H1 (cell line): ENCODE measurements around the gene CCDC127. TPM values are rescaled to one million over a fixed set of nuclear protein-coding genes. Genes with fewer than 3 reads are reported as not detected.
"Not testable (repeated sequence)": the region's sequence is repeated elsewhere in the genome, so short reads cannot be mapped to it uniquely, and the experiment has no call there.

ENCODE experiments used
- CTCF ChIA-PET: fragments of 300-600 bp; sonication (Branson Sonifier 250); formaldehyde crosslinking; loops from one replicate; lab custom pipeline; 2021; ENCODE audit not compliant: partially characterized antibody; lab: Charles Lee
- POLR2A ChIA-PET: fragments of 300-600 bp; sonication (Branson Sonifier 250); formaldehyde crosslinking; loops from one replicate; lab custom pipeline; 2021; ENCODE audit warnings: inconsistent platforms; ENCODE audit not compliant: partially characterized antibody; lab: Charles Lee
- DNase-seq, 2 experiments: peaks; one replicate each; pipeline versions ENCODE4 v3.0.0 to v3.0.0-alpha.2; 2010 to 2022; ENCODE audit warnings: low spot score in 2 of 2, low read depth in 1 of 2, mixed read lengths in 1 of 2
- FAIRE-seq: peaks from 2 replicates; lab custom pipeline; 2011; peaks lifted over from hg19 to GRCh38; lab: Jason Lieb, UNC
- H2AFZ ChIP-seq: 2 replicates; pipeline ENCODE4 v1.8.1; 2012; ENCODE audit warnings: low read length, inconsistent platforms
- H2AK5ac ChIP-seq: 2 replicates; pipeline ENCODE4 v1.6.1; 2013; ENCODE audit warnings: low read depth, low read length
- H2BK120ac ChIP-seq: replicated peaks from 2 replicates; pipeline ENCODE3; 2013; ENCODE audit warnings: low read depth, low read length, inconsistent platforms
- H2BK12ac ChIP-seq: 2 replicates; pipeline ENCODE4 v1.6.1; 2013; ENCODE audit warnings: low read depth, low read length
- H2BK15ac ChIP-seq: 2 replicates; pipeline ENCODE4 v1.6.1; 2013; ENCODE audit warnings: low read length
- H2BK20ac ChIP-seq: 2 replicates; pipeline ENCODE4 v1.6.1; 2013; ENCODE audit warnings: low read length
- H2BK5ac ChIP-seq: 2 replicates; pipeline ENCODE4 v1.6.1; 2013; ENCODE audit warnings: low read depth, low read length
- H3K14ac ChIP-seq: 2 replicates; pipeline ENCODE4 v1.6.1; 2013; ENCODE audit warnings: inconsistent platforms; ENCODE audit not compliant: insufficient read length
- H3K18ac ChIP-seq: 2 replicates; pipeline ENCODE4 v1.6.1; 2013; ENCODE audit warnings: low read length; ENCODE audit errors: extremely low read depth
- H3K23ac ChIP-seq: 2 replicates; pipeline ENCODE4 v1.6.1; 2013; ENCODE audit warnings: inconsistent platforms; ENCODE audit not compliant: insufficient read length
- H3K23me2 ChIP-seq: 2 replicates; pipeline ENCODE4 v1.6.1; 2013; ENCODE audit warnings: low read depth, low read length
- H3K27ac ChIP-seq: 2 replicates; pipeline ENCODE4 v1.6.1; 2011; ENCODE audit warnings: low read depth, low read length, inconsistent platforms
- H3K27me3 ChIP-seq, 4 experiments: replicated peaks in 1 of 4; 1 replicate in 1 of 4; 2 replicates in 3 of 4; pipeline versions ENCODE4 v1.6.1 to v1.8.1; 2011 to 2013; ENCODE audit warnings: low read length in 3 of 4, mild to moderate bottlenecking in 3 of 4, inconsistent platforms in 2 of 4, mixed read lengths in 2 of 4, moderate library complexity in 1 of 4; ENCODE audit not compliant: control insufficient read depth in 3 of 4, insufficient read depth in 3 of 4; ENCODE audit errors: extremely low read depth in 1 of 4
- H3K36me3 ChIP-seq, 4 experiments: 2 replicates each; pipeline versions ENCODE4 v1.6.1 to v1.8.1; 2011 to 2013; ENCODE audit warnings: mild to moderate bottlenecking in 4 of 4, low read length in 3 of 4, moderate library complexity in 2 of 4, control low read depth in 1 of 4, inconsistent platforms in 1 of 4; ENCODE audit not compliant: insufficient read depth in 4 of 4, control insufficient read depth in 2 of 4
- H3K4ac ChIP-seq: replicated peaks from 2 replicates; pipeline ENCODE3; 2013; ENCODE audit warnings: low read length, low read depth, mixed read lengths, inconsistent platforms; ENCODE audit not compliant: insufficient read length
- H3K4me1 ChIP-seq, 4 experiments: replicated peaks in 1 of 4; 1 replicate in 1 of 4; 2 replicates in 3 of 4; pipeline versions ENCODE4 v1.6.1 to v1.8.1; 2011 to 2013; ENCODE audit warnings: low read length in 3 of 4, inconsistent platforms in 2 of 4, mixed read lengths in 1 of 4; ENCODE audit not compliant: insufficient read depth in 4 of 4, control insufficient read depth in 3 of 4
- H3K4me2 ChIP-seq, 2 experiments: 2 replicates each; pipeline versions ENCODE4 v1.6.1 to v1.8.1; 2011 to 2013; ENCODE audit warnings: low read depth in 2 of 2, low read length in 2 of 2, control low read depth in 1 of 2, inconsistent platforms in 1 of 2, mild to moderate bottlenecking in 1 of 2; ENCODE audit not compliant: insufficient read depth in 1 of 2
- H3K4me3 ChIP-seq, 4 experiments: fragments of 200-600, 300-600 bp in 1 of 4; sonication (generic), shearing (Covaris generic), sonication (Bioruptor Twin) in 1 of 4; 2 replicates each; pipeline versions ENCODE4 v1.5.1 to v1.8.1; 2011 to 2016; ENCODE audit warnings: low read length in 4 of 4, low read depth in 3 of 4, control low read depth in 2 of 4, inconsistent platforms in 2 of 4, mild to moderate bottlenecking in 2 of 4, mixed read lengths in 1 of 4, moderate library complexity in 1 of 4; ENCODE audit not compliant: insufficient read depth in 2 of 4; ENCODE audit errors: extremely low read depth in 1 of 4
- H3K56ac ChIP-seq: replicated peaks from 2 replicates; pipeline ENCODE3; 2013; ENCODE audit warnings: low read depth, mild to moderate bottlenecking, mixed read lengths, low read length, inconsistent platforms; ENCODE audit not compliant: insufficient read length
- H3K79me1 ChIP-seq: 2 replicates; pipeline ENCODE4 v1.6.1; 2013; ENCODE audit warnings: low read depth, low read length, control low read depth
- H3K79me2 ChIP-seq, 2 experiments: 2 replicates each; pipeline versions ENCODE4 v1.6.1 to v1.8.1; 2012 to 2013; ENCODE audit warnings: low read length in 2 of 2, mild to moderate bottlenecking in 2 of 2, inconsistent platforms in 1 of 2; ENCODE audit not compliant: insufficient read depth in 2 of 2, control insufficient read depth in 1 of 2
- H3K9ac ChIP-seq, 4 experiments: replicated peaks in 1 of 4; 1 replicate in 1 of 4; 2 replicates in 3 of 4; pipeline versions ENCODE4 v1.6.1 to v1.8.1; 2011 to 2013; ENCODE audit warnings: low read depth in 3 of 4, low read length in 3 of 4, control low read depth in 2 of 4, mild to moderate bottlenecking in 2 of 4, moderate library complexity in 2 of 4, inconsistent platforms in 1 of 4; ENCODE audit errors: extremely low read depth in 1 of 4
- H3K9me3 ChIP-seq, 2 experiments: 2 replicates each; pipeline versions ENCODE4 v1.6.1 to v1.8.1; 2012 to 2013; ENCODE audit warnings: mild to moderate bottlenecking in 2 of 2, moderate library complexity in 2 of 2, control low read depth in 1 of 2, inconsistent platforms in 1 of 2, low read depth in 1 of 2, low read length in 1 of 2, mixed read lengths in 1 of 2; ENCODE audit not compliant: insufficient read depth in 2 of 2
- H4K20me1 ChIP-seq, 2 experiments: replicated peaks in 1 of 2; 2 replicates each; pipeline versions ENCODE3 to v1.8.1; 2011 to 2013; ENCODE audit warnings: inconsistent platforms in 2 of 2, low read length in 2 of 2, mild to moderate bottlenecking in 1 of 2; ENCODE audit not compliant: insufficient read depth in 2 of 2, control insufficient read depth in 1 of 2
- H4K5ac ChIP-seq: 2 replicates; pipeline ENCODE4 v1.6.1; 2013; ENCODE audit warnings: low read length, low read depth, mixed read lengths, inconsistent platforms; ENCODE audit not compliant: insufficient read length
- H4K8ac ChIP-seq: 2 replicates; pipeline ENCODE4 v1.8.0; 2013; ENCODE audit warnings: mild to moderate bottlenecking, moderate library complexity, low read length, inconsistent platforms; ENCODE audit not compliant: insufficient read depth; ENCODE audit errors: extremely low read depth
- H4K91ac ChIP-seq: replicated peaks from 2 replicates; pipeline ENCODE3; 2013; ENCODE audit warnings: low read length, mixed read lengths, inconsistent platforms; ENCODE audit not compliant: insufficient read length
- TCF12 ChIP-seq: IDR thresholded peaks from 2 replicates; pipeline ENCODE4 v1.6.1; 2011; ENCODE audit warnings: low read depth, mild to moderate bottlenecking, low read length
- WGBS, 2 experiments: shearing (Covaris generic) in 1 of 2; methylation state at CpG; one replicate each; pipeline versions ENCODE4 v1.1.6 to v1.1.7; 2013 to 2015; ENCODE audit warnings: low lambda C conversion rate in 2 of 2, mixed read lengths in 2 of 2, inconsistent platforms in 1 of 2, low coverage in 1 of 2, missing lambda C conversion rate in 1 of 2; ENCODE audit not compliant: insufficient replicate concordance in 2 of 2, insufficient coverage in 1 of 2, insufficient read length in 1 of 2; ENCODE audit errors: extremely low coverage in 1 of 2, missing lambda C conversion rate in 1 of 2; 5-methylcytosine and 5-hydroxymethylcytosine counted together
- polyA plus RNA-seq, 7 experiments: library from polyadenylated mRNA; depleted of rRNA in 3 of 7; stranded (reverse) in 5 of 7; unstranded in 2 of 7; fragments of >200 nt in 5 of 7; fragments of 200-250 nt in 2 of 7; gene quantifications; 1 replicate in 5 of 7; 2 replicates in 1 of 7; 4 replicates in 1 of 7; pipeline versions ENCODE4 v1.2.1 to v1.2.3, GENCODE V29; 2011 to 2013; ENCODE audit warnings: missing spikeins in 2 of 7, mixed read lengths in 2 of 7
- total RNA-seq: library from RNA; stranded (reverse); fragmentation: NEBNext Ultra II Directional; extraction: Animal tissue kit (Norgen Biotek cat#: 25700); gene quantifications from 2 replicates; pipeline ENCODE4 v1.2.1, GENCODE V29; 2021

Gene CCDC127
- total and polyA plus RNA-seq, 2 of the 8 experiments (the other 6 are each of a cell fraction or from before 2014, with no cell fraction given): 2.9 to 8.0 TPM

DNA sequence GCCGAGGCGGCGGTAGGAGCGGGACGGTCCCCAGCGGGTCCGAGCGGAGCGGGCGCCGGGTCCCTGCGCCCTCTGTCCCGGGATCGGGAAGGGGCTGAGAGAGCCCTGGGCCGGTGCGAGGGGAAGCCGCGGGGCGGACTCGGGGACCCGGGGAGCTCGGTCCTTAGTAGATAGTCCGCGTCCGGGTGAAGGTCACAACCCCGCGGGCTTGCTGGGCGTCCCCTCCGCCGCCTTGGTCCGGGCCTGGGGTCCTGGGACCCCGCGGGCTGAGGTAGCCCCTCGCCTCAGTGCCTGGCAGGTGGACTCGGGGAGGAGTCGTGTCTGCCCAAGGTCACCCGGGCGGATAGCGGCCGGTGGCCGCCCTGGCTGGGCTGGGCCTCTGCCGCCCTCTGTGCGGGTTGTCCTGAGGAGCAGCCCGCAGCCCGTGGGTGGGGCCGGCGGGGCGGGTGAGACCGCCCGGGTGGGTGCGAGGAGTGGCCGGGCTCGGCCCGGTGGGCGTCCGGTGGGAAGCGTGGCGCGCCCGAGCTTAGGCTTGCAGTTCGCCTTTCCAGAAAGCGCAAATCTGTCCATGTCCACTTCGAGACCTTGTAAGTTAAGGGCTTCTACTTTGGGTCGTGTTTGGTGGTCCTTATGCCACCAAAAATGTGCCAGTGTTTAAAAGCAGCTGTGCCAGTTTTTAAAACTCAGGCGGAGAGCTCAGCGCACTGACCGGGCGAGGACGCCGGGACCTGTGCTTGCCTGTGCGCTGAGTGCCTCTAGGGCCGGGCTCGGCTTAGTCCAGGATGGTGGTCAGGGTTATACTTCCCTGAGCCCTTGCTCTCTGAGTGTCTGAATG is 721 bp upstream of the CCDC127 start (continued):
- TF ChIP-seq TCF12: no peak
- TF ChIP-seq, all 59 proteins: peak for 6

DNA sequence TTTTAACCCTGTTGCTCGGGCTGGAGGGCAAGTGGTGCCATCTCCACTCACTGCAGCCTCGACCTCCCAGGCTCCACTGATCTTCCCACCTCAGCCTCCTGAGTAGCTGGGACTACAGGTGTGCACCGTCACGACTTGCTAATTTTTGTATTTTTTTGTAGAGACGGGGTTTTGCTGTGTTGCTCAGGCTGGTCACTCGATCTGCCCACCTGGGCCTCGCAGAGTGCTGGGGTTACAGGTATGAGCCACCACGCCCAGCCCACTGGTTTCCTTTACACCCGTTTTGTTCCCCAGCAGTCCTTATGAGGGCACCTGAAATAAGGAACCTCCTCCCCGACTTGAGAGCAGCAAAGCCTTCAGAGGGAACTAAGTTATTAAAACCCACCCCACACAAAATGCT is 1.9 kb downstream of the CCDC127 start:
- DNase-seq, H3K4me3 ChIP-seq, H4K8ac ChIP-seq, H2BK12ac ChIP-seq, H2BK5ac ChIP-seq, H3K4me1 ChIP-seq, H3K79me1 ChIP-seq, H3K4me2 ChIP-seq, H4K91ac ChIP-seq, CTCF ChIA-PET, H3K14ac ChIP-seq, H2BK15ac ChIP-seq, H3K36me3 ChIP-seq, H4K5ac ChIP-seq, POLR2A ChIA-PET, H3K9me3 ChIP-seq, H2AK5ac ChIP-seq, H3K27me3 ChIP-seq, FAIRE-seq, H3K23me2 ChIP-seq, H2AFZ ChIP-seq, H2BK120ac ChIP-seq, H2BK20ac ChIP-seq, H4K20me1 ChIP-seq, H3K9ac ChIP-seq, H3K27ac ChIP-seq, H3K23ac ChIP-seq, H3K56ac ChIP-seq, H3K4ac ChIP-seq, H3K18ac ChIP-seq: not testable (repeated sequence)
- peaks cover 3 to 31% of the 10 kb centered on the region in 2 experiments; a peak in 3 of 4 replicates for H3K79me2 ChIP-seq
- 94% methylated on average over 7 of the region's 10 CpGs; no CpG with 5 or more reads in 1 of the 2 experiments for WGBS, 2 experiments
